ENCODE results near the gene CSNK2A2.

- no peak for TF ChIP-seq CTCF (IDR thresholded peaks at IDR 0.05; ENCODE audit: control extremely low read depth in 1 of 3, insufficient read depth in 1 of 3, low read depth in 1 of 3, low read length in 3 of 3)
- TF ChIP-seq RAD21 (IDR thresholded peaks at IDR 0.05 in 1 of 2, conservative IDR thresholded peaks at IDR 0.05 in 1 of 2; ENCODE audit: low read depth in 2 of 2, low read length in 2 of 2) = no peak
- no peak for TF ChIP-seq YY1 (IDR thresholded peaks at IDR 0.05; ENCODE audit: low read depth, low read length)
- no peak for TF ChIP-seq BRCA1 (IDR thresholded peaks at IDR 0.05; ENCODE audit: low read depth, low read length)
- TF ChIP-seq ZNF274 (IDR thresholded peaks at IDR 0.05; ENCODE audit: borderline replicate concordance, extremely low read depth, low read length) = no peak
- no peak for TF ChIP-seq CREB1 (IDR thresholded peaks at IDR 0.05)
- TF ChIP-seq SP1 (IDR thresholded peaks at IDR 0.05; ENCODE audit: low read depth, low read length) = no peak
- TF ChIP-seq POU5F1 (IDR thresholded peaks at IDR 0.05; ENCODE audit: low read depth, low read length) = no peak
- TF ChIP-seq CHD1 (IDR thresholded peaks at IDR 0.05; ENCODE audit: low read depth, low read length) = no peak
- no peak for TF ChIP-seq HDAC6 (IDR thresholded peaks at IDR 0.05; ENCODE audit: low read depth, low read length)
- no peak for TF ChIP-seq POLR2A (IDR thresholded peaks at IDR 0.05; ENCODE audit: control extremely low read depth in 1 of 2, low read depth in 2 of 2, low read length in 2 of 2)
Measured at GRCh38 chr16:58128711-58129096, 69.2 kb downstream of the CSNK2A2 start.

All from H1 (cell line).